ENCODE measurements around the gene LRMDA. TPM values are rescaled to one million over a fixed set of nuclear protein-coding genes. Genes with fewer than 3 reads are reported as not detected.

The LRMDA gene
- total RNA-seq, 1 experiment from 2014 or later: not detected

GRCh38 chr10:75845176-75845947 lies 413.9 kb downstream of the LRMDA start:
- no peak for DNase-seq (ENCODE audit: low spot score)
- in situ Hi-C loops (cut with HindIII; ENCODE audit: low sequenced_read_pairs): no loop called here

DNA sequence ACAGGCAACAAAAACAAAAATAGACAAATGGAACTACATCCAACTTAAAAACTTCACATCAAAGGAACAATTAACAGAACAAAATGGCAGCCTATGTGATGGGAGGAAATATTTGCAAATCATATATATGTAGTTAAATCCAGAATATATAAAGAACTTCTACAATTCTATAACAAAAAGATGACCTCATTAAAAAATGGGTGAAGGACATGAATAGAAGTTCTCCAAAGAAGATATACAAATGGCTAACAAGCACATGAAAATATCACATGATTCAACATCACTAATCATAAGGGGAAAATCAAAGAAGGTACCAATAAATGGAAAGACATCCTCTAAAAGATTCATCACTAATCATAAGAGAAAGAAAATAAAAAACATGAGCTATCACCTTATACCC lies 416.1 kb downstream of the LRMDA start:
- no peak for DNase-seq (ENCODE audit: low spot score)
- in situ Hi-C loops (cut with HindIII; ENCODE audit: low sequenced_read_pairs): no loop called here

GRCh38 chr10:75851580-75852345 lies 420.3 kb downstream of the LRMDA start:
- in situ Hi-C loops (cut with HindIII; ENCODE audit: low sequenced_read_pairs): no loop called here
- DNase-seq (ENCODE audit: low spot score): no peak

GRCh38 chr10:75852851-75853484 lies 421.5 kb downstream of the LRMDA start:
- in situ Hi-C loops (cut with HindIII; ENCODE audit: low sequenced_read_pairs): no loop called here
- no peak for DNase-seq (ENCODE audit: low spot score)

- DNase-seq (ENCODE audit: low spot score): no peak
- in situ Hi-C loops (cut with HindIII; ENCODE audit: low sequenced_read_pairs): no loop called here
Observed at GRCh38 chr10:75857269-75857846, 425.9 kb downstream of the LRMDA start.

GRCh38 chr10:75857896-75858295 lies 426.5 kb downstream of the LRMDA start:
- in situ Hi-C loops (cut with HindIII; ENCODE audit: low sequenced_read_pairs): no loop called here
- no peak for DNase-seq (ENCODE audit: low spot score)

- in situ Hi-C loops (cut with HindIII; ENCODE audit: low sequenced_read_pairs): no loop called here
- no peak for DNase-seq (ENCODE audit: low spot score)
Observed at GRCh38 chr10:75858339-75858738, 426.9 kb downstream of the LRMDA start.

- in situ Hi-C loops (cut with HindIII; ENCODE audit: low sequenced_read_pairs): no loop called here
- DNase-seq (ENCODE audit: low spot score): no peak
Observed at GRCh38 chr10:75859141-75859540, 427.7 kb downstream of the LRMDA start.

- in situ Hi-C loops (cut with HindIII; ENCODE audit: low sequenced_read_pairs): no loop called here
- no peak for DNase-seq (ENCODE audit: low spot score)
Observed at GRCh38 chr10:75860009-75860408, 428.6 kb downstream of the LRMDA start.

- no peak for DNase-seq (ENCODE audit: low spot score)
- in situ Hi-C loops (cut with HindIII; ENCODE audit: low sequenced_read_pairs): no loop called here
Observed at GRCh38 chr10:75861582-75861981, 430.2 kb downstream of the LRMDA start.

DNA sequence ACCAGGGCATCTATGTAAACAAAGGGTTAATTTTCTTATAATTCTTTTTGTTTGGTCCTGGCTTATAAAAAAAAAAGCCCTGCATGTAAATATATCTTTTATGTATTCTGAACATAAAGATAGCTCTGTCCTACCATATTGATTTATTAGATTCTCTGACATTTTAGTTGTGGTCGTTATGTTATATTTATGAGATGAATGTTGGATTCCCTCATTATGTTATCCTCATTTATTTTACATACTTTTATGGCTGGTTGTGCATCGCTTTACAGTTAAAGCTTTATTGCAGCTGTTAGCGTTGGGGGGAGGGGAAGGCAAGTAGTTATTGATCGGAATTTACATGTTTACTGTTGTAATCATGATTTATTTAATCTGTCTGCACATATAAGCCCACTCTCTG lies 431.5 kb downstream of the LRMDA start:
- DNase-seq (ENCODE audit: low spot score): no peak
- in situ Hi-C loops (cut with HindIII; ENCODE audit: low sequenced_read_pairs): no loop called here

GRCh38 chr10:75864717-75865116 lies 433.3 kb downstream of the LRMDA start:
- in situ Hi-C loops (cut with HindIII; ENCODE audit: low sequenced_read_pairs): no loop called here
- DNase-seq (ENCODE audit: low spot score): no peak

DNA sequence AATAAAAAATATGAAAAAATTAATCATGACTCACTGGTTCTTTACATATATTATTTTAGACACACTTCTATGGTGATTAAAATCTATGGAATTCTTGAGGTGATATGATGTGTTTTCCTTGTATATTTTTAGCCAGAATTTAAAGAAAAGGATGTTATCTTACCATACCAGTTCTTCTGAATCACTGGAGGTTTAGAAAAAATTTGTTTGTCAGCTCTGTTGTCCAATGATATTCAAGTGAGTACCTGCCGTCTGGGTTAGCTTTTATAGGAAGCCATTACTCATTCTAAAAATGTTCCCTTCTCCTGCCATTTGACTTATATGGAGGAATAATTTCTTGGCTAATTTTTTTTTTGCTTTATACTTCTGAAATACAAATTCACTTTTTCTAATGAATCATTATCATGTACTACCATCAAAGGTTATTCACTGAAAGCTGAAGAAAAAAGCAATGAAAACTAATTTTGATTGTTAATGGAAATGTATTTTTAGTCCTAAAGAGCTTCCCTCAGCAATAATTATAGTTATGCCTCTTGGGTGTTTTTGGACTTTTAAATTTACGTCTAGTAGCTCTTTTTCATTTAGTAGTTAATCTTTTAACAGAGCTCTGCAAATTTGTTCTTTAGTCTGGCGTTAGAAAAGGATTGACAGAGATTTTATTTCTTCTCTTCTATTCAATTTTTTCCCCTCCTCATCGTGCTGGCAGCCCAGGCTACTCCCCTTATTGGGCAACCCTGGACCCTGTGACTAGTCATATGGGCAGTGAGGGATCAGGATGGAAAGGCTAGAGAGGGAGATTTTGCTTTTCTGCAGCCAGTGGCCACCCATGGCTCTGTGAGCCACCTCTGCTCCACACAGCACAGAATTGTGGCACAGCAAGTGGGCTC lies 434.2 kb downstream of the LRMDA start:
- in situ Hi-C loops (cut with HindIII; ENCODE audit: low sequenced_read_pairs): no loop called here
- no peak for DNase-seq (ENCODE audit: low spot score)

DNA sequence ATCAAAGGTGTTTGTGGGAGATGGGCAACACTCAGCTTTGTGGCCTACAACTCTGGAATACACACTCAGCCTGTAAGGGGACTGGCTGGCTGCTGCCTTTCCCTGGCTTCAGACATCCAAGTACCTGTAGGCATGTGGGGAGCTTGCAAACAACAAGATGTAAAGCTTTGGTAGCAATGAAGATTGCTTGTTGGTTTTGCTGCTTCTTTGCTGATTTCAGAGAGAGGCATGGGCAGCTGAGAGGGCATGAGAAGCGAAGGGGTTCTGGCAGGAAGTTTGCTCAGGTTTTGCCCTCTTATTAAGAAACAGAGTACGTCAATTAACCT lies 434.8 kb downstream of the LRMDA start:
- in situ Hi-C loops (cut with HindIII; ENCODE audit: low sequenced_read_pairs): no loop called here
- no peak for DNase-seq (ENCODE audit: low spot score)

DNA sequence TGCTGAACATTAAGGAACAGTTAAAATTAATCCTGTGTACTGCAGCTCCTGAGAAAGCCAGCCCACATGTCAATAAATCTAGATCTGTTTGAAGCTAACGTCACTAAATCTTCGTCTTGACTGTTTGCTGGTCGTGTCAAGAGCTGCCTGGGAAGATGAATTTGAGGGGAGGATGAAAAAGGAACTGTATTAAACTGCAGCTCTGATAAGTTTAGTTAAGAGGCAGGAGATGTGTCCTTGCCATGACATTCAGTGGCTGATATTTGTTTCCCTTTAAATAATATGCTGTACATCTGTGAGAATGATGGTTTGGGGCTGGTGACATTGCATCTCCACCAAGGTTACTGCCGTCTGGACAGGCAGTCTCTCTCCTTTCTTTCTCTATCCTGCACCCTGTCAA lies 435.3 kb downstream of the LRMDA start:
- no peak for DNase-seq (ENCODE audit: low spot score)
- in situ Hi-C loops (cut with HindIII; ENCODE audit: low sequenced_read_pairs): no loop called here

DNA sequence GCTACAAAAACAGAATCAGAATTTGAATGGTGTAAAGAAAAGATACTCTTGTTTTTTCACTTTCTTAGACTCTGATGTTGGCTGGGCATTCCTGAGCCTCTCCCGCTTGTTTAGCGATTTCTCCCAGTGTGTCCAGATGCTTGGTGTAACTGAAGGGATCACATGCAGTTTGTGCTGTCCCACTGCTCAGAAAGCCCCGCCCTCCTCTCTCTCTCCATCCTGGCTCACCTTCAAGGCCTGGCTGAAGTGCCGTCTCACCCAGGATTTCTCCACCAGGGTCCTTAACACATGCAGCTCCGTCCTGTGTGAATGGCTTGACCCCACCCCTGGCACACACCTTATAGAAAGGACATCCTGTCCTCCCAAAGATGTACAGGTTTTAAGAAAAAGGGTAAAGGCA lies 437.1 kb downstream of the LRMDA start:
- DNase-seq (ENCODE audit: low spot score): no peak
- in situ Hi-C loops (cut with HindIII; ENCODE audit: low sequenced_read_pairs): no loop called here

- DNase-seq (ENCODE audit: low spot score): no peak
- in situ Hi-C loops (cut with HindIII; ENCODE audit: low sequenced_read_pairs): no loop called here
Observed at GRCh38 chr10:75870039-75870645, 438.7 kb downstream of the LRMDA start.

DNA sequence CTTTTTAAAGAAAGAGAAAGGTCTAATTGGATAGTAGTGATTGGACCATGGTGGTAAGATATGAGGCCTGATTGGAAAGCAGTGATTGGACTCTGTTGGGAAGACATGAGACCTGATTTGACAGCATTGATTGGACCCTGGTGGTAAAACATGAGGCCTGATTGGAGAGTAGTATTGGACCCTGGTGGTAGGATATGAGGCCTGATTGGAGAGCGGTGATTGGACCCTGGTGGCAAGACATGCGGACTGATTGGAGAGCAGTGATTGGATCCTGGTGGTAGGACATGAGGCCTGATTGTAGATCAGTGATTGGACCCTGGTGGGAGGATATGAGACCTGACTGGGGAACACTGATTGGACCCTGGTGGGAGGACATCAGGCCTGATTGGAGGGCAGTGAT lies 444.3 kb downstream of the LRMDA start:
- in situ Hi-C loops (cut with HindIII; ENCODE audit: low sequenced_read_pairs): no loop called here
- DNase-seq (ENCODE audit: low spot score): no peak

DNA sequence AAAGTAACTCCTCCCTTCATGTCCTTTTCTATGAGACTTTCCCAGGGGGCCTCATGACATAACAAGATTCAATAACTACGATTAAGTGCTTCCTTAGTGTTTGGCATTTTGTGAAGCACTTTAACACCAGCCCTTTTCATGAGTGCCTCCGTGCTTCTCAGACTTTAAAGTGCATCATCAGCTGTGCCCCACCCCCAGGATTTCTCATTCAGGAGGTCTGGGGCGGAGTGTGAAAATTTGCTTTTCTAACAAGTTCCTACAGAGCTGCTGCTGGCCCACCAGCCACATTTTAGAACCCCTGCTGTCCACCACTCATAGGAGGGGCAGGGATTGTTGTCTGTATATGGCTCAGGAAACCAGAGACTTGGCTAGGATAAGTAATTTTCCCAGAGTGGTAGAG lies 445.3 kb downstream of the LRMDA start:
- in situ Hi-C loops (cut with HindIII; ENCODE audit: low sequenced_read_pairs): no loop called here
- no peak for DNase-seq (ENCODE audit: low spot score)
